Muscle of arm (tissue), 12 donors: ENCODE results near the gene MPLKIP. TPM values are rescaled to one million over a fixed set of nuclear protein-coding genes. Genes with fewer than 3 reads are reported as not detected.

Experiments used
- polyA plus RNA-seq, 12 donors: library from polyadenylated mRNA; unstranded; fragments of 120-200 nt; gene quantifications; one replicate each; pipeline ENCODE4 v1.2.1, GENCODE V29; 2013; ENCODE audit not compliant: insufficient read length in 12 of 12

Gene MPLKIP
- polyA plus RNA-seq, 12 donors: 19.4 to 51.5 (median 22.2) TPM; not detected in 1

Other genes with a start within 250 kb of the MPLKIP start
- 100 to 1,000 TPM in 1 of 12 donors, 10 to 100 TPM in 11; 32.0 to 344 (median 46.9) TPM for gene CDK13, start 184.4 kb downstream of the MPLKIP start, polyA plus RNA-seq
- gene SUGCT, start 383 bp upstream of the MPLKIP start, polyA plus RNA-seq: 10 to 100 TPM in 1 of 12 donors, 1 to 10 TPM in 10, not detected in 1; 2.0 to 42.9 (median 2.8) TPM